22Rv1 (cell line): ENCODE measurements around the gene SLC5A7.

Experiments used
- CTCF ChIP-seq: fragments of 450-650 bp; IDR thresholded peaks from 2 replicates; pipeline ENCODE4 v1.5.1; 2017; ENCODE audit warnings: mild to moderate bottlenecking
- ZFX ChIP-seq: fragments of 450-650 bp; IDR thresholded peaks from 2 replicates; pipeline ENCODE4 v1.6.1; 2017; ENCODE audit warnings: antibody characterized with exemption, borderline replicate concordance

DNA sequence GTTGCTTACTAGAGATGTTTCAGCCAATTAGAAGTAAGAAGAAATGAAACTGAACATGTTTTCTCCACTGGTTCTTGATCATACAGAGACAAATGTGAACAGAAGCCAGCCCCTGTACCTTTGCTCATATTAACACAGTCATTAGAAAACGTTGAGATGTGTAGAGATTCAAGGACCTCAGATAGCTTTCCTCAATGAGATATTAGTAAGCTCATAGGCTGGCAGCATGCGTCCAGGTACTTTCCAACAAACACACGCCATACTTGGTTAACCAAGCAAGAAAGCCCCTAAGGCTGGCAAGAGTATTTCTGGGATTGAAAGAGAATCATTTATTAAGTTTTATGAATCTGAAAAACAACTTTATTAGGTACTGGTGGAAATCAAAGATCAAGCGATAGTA lies 37.5 kb downstream of the SLC5A7 start:
- TF ChIP-seq CTCF (no peak), ZFX (no peak)
